HG03025 (cell line): ENCODE results near the gene AFAP1L1.

Source experiments
- ATAC-seq: cut with Tn5 transposase; IDR thresholded peaks from one replicate; pipeline ENCODE4 v1.9.1; 2021; ENCODE audit warnings: mild to moderate bottlenecking, moderate library complexity; ENCODE audit not compliant: unreplicated experiment, low FRiP score

The AFAP1L1 gene

GRCh38 chr5:149367249-149367971 is 95.8 kb downstream of the AFAP1L1 start:
- no peak for ATAC-seq

GRCh38 chr5:149367972-149368645 is 96.5 kb downstream of the AFAP1L1 start:
- ATAC-seq: no peak

- no peak for ATAC-seq
Observed at GRCh38 chr5:149370878-149371277, 99.2 kb downstream of the AFAP1L1 start.

- peak; percentile 75 for ATAC-seq
Observed at GRCh38 chr5:149371296-149371962, 99.8 kb downstream of the AFAP1L1 start.

- ATAC-seq: no peak
Observed at GRCh38 chr5:149372076-149372795, 100.6 kb downstream of the AFAP1L1 start.

GRCh38 chr5:149372932-149373331 is 101.3 kb downstream of the AFAP1L1 start:
- no peak for ATAC-seq

- ATAC-seq: no peak
Observed at GRCh38 chr5:149374303-149374702, 102.6 kb downstream of the AFAP1L1 start.

- ATAC-seq: no peak
Observed at GRCh38 chr5:149374801-149375200, 103.1 kb downstream of the AFAP1L1 start.

- ATAC-seq: no peak
Observed at GRCh38 chr5:149375434-149375833, 103.8 kb downstream of the AFAP1L1 start.

- no peak for ATAC-seq
Observed at GRCh38 chr5:149376104-149376503, 104.4 kb downstream of the AFAP1L1 start.

- no peak for ATAC-seq
Observed at GRCh38 chr5:149376711-149377447, 105.2 kb downstream of the AFAP1L1 start.

- no peak for ATAC-seq
Observed at GRCh38 chr5:149378241-149378820, 106.7 kb downstream of the AFAP1L1 start.

GRCh38 chr5:149379177-149379761 is 107.6 kb downstream of the AFAP1L1 start, which contains the start of gene IL17B:
TSS of gene IL17B (minus strand) at chr5:149379292. CDS start at chr5:149379225, 67 bp downstream.
- ATAC-seq: no peak

- ATAC-seq: no peak
Observed at GRCh38 chr5:149379818-149380374, 108.2 kb downstream of the AFAP1L1 start.

GRCh38 chr5:149380466-149381121 is 108.9 kb downstream of the AFAP1L1 start:
- ATAC-seq: no peak

GRCh38 chr5:149381261-149381985 is 109.8 kb downstream of the AFAP1L1 start:
- no peak for ATAC-seq

- ATAC-seq: no peak
Observed at GRCh38 chr5:149381986-149382338, 110.3 kb downstream of the AFAP1L1 start.
